ENCODE data around the gene PNMA3. TPM values are rescaled to one million over a fixed set of nuclear protein-coding genes. Genes with fewer than 3 reads are reported as not detected.

Gene PNMA3
- total and polyA plus RNA-seq, 2 of the 4 experiments (the other 2 are of a cell fraction) = 0.03 TPM; not detected in 1

GRCh38 chrX:153057281-153057680 is 1.0 kb downstream of the PNMA3 start:
- Histone ChIP-seq H2AFZ (replicated peaks; ENCODE audit: low read length, poor library complexity) (no peak overlapping the region), H3K27ac (ENCODE audit: insufficient read depth, low read length) (no peak overlapping the region), H4K91ac (ENCODE audit: insufficient read depth, low read depth, low read length) (no peak overlapping the region), H3K14ac (replicated peaks; ENCODE audit: low read depth, low read length) (no peak overlapping the region), H2BK15ac (ENCODE audit: low read depth, low read length) (no peak overlapping the region), H3K79me1 (ENCODE audit: low read depth in 1 of 2, low read length in 2 of 2) (no peaks in the 10 kb centered on the region), H3K18ac (ENCODE audit: low read depth, low read length) (no peak overlapping the region), H3K36me3 (ENCODE audit: control insufficient read depth, insufficient read depth, low read length) (no peaks in the 10 kb centered on the region), H2AK9ac (replicated peaks; ENCODE audit: low read depth, low read length, poor library complexity) (peak overlapping the region; percentile 24), H3K9me1 (ENCODE audit: insufficient read depth, low read length) (no peaks in the 10 kb centered on the region), H3K4me3 (ENCODE audit: insufficient read depth, low read depth, low read length) (no peak overlapping the region), H3K23ac (ENCODE audit: low read depth, low read length) (no peak overlapping the region), H3K4ac (ENCODE audit: low read depth, low read length) (no peak overlapping the region), H3K9me3 (ENCODE audit: control insufficient read depth, insufficient read depth, low read length) (peaks cover 4% of the 10 kb centered on the region; the same call in 1 of the 2 replicates), H2BK20ac (ENCODE audit: low read depth, low read length) (no peak overlapping the region), H3K4me1 (ENCODE audit: control insufficient read depth, insufficient read depth, low read length) (no peaks in the 10 kb centered on the region), H3K27me3 (ENCODE audit: control insufficient read depth, insufficient read depth, low read length) (peaks cover 20% of the 10 kb centered on the region), H3K56ac (ENCODE audit: extremely low read depth, insufficient read depth, low read length) (no peak overlapping the region), H4K20me1 (ENCODE audit: insufficient read depth, low read length) (no peaks in the 10 kb centered on the region), H3K4me2 (ENCODE audit: low read depth, low read length) (no peak overlapping the region), H2AK5ac (ENCODE audit: low read depth, low read length) (no peak overlapping the region), H2BK120ac (ENCODE audit: low read depth, low read length) (no peak overlapping the region), H4K8ac (ENCODE audit: low read depth in 2 of 2, low read length in 2 of 2) (no peak overlapping the region), H3K9ac (ENCODE audit: low read depth, low read length) (no peak overlapping the region), H2BK5ac (ENCODE audit: low read depth, low read length, poor library complexity, severe bottlenecking) (no peak overlapping the region), H4K5ac (ENCODE audit: low read depth, low read length) (no peak overlapping the region)
- POLR2A ChIA-PET (ENCODE audit: unreplicated experiment) = no interaction called here
- no peak for DNase-seq
- intact Hi-C loops (cut with micrococcal nuclease) (no loop called here), in situ Hi-C loops (cut with MboI; ENCODE audit: low sequenced_read_pairs) (no loop called here), dilution Hi-C loops (cut with HindIII; ENCODE audit: low sequenced_read_pairs, unreplicated experiment) (no loop called here)
- BruUV-seq (replicated peaks) = no TSS peak
- 76% methylated on average over 8 of the region's 11 CpGs; no CpG with 5 or more reads in 1 of the 2 experiments for WGBS, 2 experiments (ENCODE audit: extremely low coverage in 2 of 2, insufficient read length in 1 of 2)
- ATAC-seq (ENCODE audit: low read depth) = no peak
- no peak for TF ChIP-seq USF2 (IDR thresholded peaks at IDR 0.05; ENCODE audit: low read depth, low read length)
- no peak for TF ChIP-seq SMC3 (IDR thresholded peaks at IDR 0.05; ENCODE audit: low read depth, low read length)
- TF ChIP-seq CTCF (conservative IDR thresholded peaks at IDR 0.05; ENCODE audit: low read depth, low read length) = no peak
- TF ChIP-seq FOS (IDR thresholded peaks at IDR 0.05; ENCODE audit: low read depth, low read length) = no peak
- TF ChIP-seq MXI1 (IDR thresholded peaks at IDR 0.05; ENCODE audit: borderline replicate concordance, low read depth, low read length) = no peak
- no peak for TF ChIP-seq POLR2A (IDR thresholded peaks at IDR 0.05; ENCODE audit: low read depth, low read length)
- CTCF ChIA-PET = no interaction called here
